Stimulated activated CD8-positive, alpha-beta memory T cell treated with anti-CD3 and anti-CD28 coated beads, Interleukin-7, amount 100 ng/mL, for 1 hour (primary cell): ENCODE results near the gene CBX7.
A peak's percentile ranks its signal among the peaks of the same experiment; 100 is the strongest.
"Not testable (repeated sequence)": the region's sequence is repeated elsewhere in the genome, so short reads cannot be mapped to it uniquely, and the experiment has no call there.

Experiments used
- DNase-seq, 2 donors: peaks; one replicate each; pipeline ENCODE4 v3.0.0-alpha.2; 2020; ENCODE audit warnings: low read depth in 2 of 2

CBX7 gene

DNA sequence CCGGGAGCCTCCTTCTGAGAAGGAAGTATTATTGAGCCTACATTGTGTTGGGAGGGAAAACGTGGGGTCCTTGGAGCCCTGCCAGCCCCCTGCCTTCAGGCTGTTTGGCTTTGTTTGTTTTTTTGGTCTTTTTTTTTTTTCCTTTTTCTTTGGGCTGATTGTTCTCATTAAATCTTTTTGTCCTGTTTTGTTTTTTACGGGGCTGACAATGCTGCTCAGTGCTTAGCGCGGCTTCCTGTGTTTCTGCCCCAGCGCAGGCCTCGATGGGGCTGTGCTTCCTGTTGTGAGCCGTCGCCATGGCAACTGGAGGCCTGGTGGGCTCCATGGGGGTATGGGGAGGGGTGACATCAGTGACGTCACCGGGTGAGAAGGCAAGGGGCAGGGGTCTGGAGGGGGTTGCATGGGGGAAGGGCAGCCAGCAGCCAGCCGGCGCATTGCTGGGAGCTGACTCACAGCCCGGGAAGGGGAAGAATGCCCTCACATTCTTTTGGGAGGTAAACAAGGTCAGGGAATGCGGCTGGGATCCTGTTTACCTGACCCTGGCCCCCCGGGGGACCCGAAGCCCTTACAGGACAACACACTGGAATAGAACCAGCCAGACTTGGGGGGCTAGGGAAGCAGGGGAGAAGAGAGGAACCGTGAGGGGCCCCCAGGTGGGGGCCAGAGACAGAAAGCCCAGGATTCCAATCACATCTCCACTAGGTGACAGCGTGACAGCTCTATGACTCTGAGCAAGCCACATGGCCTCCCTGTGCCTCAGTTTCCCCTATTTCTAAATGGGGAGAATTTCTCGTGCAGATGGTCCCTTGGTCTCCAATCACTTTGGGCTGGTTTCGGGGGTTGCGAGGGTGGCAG is 22.2 kb upstream of the CBX7 start:
- peak; percentile 49 to 58 for DNase-seq

DNA sequence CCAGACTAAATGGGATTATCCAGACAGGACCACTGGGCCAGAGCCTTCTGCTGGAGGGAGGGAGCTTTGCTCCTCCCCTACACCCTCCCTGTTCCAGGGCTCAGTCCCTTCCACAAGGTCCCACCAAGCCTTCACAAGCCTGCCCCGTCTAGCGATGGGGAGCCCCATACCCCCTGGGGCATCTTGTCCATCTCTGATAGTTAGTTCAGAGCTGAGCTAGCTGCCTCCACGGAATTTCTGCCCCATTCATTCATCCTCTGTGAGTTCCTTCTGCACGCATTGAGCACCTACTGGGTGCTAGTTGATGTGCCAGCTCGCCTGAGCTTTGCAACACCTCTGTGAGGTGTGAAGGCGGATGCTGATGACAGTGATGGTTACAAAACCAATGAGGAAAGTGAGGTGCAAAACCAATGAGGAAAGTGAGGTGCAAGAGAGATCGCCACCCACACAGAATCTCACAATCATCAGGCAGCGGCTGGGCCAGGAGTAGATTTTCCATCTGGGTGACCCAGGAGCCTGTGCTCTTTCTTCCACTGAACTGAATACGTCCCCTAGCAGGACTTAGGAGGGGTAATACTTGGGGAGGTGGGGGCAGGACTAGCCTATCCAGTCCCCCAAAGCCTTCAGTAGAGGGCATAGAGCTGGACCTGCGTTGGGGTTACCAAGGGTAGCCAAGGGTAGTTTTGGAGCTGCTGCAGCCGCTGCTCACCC is 21.5 kb upstream of the CBX7 start:
- DNase-seq = peak; percentile 23 to 32

DNA sequence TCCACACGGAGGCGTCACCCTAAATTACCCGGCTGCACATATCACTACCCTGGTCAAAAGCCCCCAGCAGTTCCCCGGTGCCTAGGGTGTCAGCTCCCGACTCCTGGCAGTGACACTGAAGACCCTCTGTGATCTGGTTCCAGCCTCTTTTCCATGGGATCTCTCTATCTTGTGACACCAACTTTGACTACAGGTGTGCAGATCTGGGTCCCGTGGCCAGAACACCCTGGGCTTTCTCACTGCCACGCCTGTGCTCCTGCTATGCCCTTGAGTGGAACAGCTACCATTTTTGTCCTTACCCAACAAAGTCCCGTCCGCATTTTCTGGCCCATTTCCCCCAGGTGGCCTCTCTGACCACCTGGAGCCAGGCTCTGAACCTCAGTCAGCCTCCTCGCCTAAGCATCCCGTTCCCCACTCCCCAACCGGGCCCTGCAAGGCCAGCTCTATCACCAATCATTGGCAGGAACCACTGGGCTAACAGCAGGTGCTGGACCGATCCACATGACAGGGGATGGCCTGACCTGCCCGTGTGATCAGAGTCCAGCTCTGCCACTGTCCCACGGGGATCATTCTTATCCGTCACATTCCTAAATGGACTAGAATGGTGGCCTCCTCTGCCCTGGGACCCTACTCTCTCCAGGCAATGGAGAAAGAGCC is 20.7 kb upstream of the CBX7 start:
- DNase-seq = no peak

DNA sequence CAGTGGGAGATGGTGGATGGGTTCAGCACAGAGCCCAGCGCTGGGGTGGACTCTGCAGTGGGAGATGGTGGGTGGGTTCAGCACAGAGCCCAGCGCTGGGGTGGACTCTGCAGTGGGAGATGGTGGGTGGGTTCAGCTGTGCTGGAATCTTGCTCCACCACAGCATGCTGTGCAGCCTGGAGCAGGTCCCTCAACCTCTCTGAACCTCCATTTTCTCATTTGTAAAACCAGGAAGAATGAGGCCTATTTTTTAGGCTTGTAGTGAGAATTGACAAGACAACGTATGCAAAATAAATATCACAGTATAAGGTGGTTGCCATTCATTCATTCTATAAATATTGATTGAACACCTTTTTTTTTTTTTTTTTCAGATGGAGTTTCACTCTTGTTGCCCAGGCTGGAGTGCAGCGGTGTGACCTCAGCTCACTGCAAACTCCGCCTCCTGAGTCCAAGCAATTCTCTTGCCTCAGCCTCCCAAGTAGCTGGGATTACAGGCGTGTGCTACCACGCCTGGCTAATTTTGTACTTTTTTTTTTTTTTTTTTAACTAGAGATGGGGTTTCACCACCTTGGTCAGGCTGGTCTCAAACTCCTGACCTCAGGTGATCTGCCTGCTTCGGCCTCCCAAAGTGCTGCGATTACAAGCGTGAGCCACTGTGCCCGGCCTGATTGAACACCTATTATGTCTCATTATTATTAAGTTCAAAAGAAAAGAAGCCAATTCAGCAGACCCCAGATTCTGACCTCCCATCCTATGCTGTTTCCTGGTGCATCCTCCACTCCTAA is 20.0 kb upstream of the CBX7 start:
- not testable (repeated sequence) for DNase-seq

DNA sequence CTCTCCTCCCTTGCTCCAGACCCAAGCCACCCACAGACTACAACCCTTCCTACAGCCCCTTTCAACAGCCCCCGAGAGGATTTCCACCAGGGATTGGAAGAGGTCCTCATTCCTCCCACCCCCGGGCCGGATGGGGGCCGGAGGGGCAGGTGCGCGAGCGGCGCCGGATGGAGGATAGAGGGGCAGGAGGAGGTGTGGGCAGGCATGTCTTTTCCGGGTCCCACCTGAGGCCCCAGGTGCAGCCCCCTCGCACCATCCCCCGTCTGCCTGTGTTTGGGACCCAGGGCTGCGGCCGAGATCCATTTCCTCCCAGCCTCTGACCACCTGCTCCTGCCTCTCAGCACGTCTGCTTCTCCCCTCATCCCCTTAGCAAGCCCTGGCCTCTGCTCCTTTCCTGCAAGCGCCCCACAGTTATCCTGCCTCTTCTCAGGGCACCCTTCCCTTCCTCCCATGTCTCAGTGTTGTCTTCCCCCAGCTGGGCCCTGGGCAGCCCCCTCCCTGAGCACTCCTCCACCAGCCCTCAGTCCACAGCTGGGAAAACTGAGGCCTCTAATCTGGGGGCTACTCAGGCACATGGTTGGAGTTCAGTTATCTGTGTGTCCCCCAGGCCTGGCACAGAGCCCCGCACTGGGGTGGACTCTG is 19.3 kb upstream of the CBX7 start:
- DNase-seq = no peak

DNA sequence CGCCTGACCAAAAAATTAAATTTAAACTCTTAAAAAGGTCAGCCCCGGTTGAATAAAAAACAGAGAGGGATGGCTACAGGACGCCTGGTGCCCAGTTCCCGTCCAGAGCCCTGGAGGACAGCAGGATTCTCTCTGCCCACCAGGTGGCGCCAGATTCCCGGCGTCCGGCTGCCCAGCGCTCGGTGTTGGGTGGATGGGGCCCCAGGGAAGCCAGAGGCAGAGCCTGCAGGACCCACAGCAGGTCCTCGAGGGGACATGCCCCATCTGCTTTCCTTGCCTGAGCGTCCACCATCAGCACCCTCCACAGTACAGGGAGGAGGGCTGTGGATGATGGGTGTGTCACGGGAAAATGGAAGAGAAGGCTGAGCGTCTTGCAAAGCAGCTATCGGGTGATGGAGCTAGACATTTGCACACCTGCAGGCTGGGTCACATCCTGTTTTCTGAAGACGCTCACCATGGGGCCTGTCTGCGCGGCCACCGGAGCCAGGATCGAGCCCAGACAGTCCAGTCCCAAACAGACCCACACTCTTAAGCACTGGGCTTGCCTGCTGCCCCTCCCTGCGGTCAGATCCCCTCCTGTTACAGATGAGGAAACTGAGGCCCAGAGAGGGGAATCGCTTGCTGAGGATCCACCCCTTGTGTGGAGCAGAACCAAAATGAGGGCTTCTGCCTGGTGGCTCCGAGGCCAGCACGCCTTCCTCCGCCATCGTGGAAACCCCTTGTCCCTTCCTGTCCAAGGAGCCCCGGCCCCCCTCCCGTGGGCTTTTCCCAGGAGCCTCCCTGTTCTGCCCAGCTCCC is 18.5 kb upstream of the CBX7 start:
- DNase-seq = peak; percentile 69 to 75

DNA sequence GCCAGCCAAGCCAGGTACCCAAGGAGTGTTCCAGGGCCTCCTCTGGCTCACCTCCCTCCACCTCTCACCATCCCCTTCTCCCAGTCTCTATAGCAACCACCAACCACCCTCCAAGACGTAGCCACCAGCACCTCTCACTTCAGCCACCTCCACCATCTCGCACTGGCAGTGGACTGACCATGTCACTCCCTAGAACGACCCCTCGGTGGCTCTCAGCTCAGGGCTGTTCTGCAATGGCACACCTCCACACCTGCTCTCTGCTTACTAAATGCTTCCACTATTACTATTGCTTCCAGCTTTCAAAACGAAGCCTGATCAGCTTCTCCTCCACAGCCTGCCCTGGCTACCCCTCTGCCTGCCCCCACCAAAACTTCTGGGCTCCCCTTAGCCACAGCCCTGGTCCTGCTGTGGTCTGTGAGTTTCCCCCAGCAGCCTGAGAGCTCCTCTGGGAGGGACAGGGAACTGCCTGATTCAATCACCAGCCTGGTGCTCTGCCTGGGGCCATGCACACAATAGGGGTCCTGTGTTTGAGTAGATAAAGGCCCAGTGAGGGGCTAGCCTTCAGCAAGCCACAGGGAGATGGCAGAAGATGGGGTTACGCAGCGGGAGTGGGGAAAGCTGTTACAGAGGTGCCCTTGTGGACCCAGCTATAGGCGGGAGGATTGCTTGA is 17.5 kb upstream of the CBX7 start:
- DNase-seq = no peak

DNA sequence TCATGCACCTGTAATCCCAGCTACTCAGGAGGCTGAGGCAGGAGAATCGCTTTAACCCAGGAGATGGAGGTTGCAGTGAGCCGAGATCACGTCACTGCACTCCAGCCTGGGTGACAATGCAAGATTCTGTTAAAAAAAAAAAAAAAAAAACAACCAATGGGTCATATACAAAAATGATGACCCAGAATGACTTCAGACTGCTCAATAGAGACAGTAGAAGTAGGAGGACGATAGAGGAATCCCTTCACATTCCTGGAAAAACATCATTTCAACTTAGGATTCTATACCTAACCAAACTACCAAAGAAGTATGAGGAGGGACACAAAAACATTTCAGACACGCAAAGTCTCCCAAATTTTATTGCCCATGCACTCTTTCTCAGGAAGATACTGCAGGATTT is 14.1 kb upstream of the CBX7 start:
- DNase-seq = no peak

DNA sequence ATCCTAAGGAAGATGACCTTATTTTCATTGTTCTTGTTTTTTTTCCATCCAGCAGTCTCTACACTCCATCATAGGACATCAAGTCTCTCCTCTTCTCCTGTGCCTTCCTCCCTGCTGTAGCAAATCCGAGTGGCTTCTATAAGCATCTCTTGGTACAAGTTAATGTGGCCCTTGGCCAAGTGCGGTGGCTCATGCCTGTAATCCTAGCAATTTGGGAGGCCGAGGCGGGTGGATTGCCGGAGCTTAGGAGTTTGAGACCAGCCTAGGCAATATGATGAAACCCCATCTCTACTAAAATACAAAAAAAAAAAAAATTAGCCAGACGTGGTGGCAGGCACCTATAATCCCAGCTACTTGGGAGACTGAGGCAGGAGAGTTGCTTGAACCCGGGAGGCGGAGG is 3.6 kb upstream of the CBX7 start:
- not testable (repeated sequence) for DNase-seq

DNA sequence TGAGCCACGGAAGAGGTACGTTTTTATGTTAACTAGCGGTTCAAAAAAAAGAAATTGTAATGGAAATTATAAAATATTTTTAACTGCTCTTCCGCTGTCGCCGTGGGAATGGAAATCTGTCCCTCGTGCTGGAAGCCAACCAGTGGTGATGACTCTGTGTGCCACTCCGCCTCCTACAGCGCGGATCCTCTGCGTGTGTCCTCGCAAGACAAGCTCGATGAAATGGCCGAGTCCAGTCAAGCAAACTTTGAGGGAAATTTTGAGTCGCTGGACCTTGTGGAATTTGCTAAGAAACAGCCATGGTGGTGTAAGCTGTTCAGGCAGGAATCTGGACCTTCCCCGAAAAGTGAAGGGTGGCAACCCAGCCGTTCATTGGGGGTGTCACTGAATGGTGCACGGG is 2.9 kb upstream of the CBX7 start:
- no peak for DNase-seq

DNA sequence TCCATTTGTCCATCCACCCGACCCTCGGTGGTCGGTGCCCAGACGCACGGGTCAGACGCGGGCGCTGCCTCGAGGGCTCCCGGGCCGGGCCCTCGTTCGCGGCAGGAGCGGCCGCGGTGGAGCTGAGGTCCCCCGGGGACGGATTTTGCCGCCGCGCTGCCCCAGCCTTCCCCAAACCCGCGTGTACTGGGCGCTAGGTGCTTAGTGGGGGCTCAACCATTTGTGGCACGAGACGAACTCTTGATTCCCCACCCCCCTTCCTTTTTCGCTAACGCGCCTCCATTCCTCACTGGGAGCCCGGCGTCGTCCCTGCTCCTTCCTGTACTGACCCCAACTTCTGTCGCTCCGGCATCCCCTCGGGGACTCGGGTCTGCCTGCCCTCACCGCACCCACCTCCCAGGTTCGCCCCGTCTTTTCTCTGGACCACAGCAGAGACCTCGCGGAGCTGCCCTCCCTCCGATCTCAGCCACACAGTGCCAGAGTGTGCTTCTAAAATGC is 789 bp upstream of the CBX7 start:
- no peak for DNase-seq

DNA sequence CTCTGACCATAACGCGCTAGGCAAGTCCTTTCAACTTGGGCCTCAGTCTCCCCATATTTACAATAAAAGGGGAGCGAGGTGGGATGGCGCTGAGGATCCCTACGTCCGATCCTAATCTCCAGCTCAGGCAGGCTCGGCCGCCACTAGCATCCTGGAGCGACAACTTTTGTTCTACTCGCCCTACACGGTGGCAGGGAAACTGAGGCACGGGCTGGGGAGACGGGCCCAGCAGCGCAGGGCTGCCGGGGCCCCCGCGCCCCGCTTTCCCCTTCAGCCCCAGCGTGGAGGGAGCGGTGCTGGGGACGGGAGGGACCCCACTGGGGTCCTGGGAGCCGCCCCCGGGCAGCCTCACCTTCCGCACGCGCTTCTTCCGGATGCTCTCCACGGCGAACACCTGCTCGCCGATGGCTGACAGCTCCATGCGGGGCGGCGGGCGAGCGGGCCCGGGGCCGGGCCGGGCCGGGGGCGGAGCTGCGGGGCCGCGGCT is 413 bp downstream of the CBX7 start:
- DNase-seq = no peak

DNA sequence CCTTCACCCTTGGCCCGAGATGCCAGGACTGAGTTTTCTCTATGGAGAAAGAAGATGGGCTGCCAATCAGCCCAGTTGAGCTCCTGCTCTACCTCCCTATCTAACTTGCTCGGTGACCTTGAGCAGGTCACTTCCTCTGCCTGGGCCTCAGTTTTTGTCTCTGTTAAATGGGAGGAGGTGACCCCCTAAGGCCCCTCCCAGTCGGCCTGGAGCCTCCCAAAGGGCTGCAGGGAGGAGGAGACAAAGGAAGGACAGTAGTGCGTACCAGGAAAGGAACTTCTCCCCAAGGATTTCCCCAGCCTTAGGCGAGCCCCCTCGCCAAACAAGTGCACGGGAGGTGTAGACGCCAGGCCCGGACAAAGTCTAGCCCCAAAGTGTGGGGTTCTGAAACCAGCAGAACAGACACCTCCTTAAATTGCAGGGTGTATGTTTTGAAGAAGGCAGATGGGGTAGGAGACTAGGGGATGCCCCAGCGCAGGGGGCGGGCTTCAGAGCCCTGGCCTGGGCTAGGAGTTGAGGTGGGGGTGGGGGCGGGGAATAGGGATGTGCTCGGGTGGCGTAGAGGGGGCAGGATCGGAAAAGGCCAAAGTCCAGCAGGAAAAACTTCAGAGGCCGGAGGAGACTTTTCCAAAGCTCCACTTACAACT is 1.0 kb downstream of the CBX7 start:
- no peak for DNase-seq

DNA sequence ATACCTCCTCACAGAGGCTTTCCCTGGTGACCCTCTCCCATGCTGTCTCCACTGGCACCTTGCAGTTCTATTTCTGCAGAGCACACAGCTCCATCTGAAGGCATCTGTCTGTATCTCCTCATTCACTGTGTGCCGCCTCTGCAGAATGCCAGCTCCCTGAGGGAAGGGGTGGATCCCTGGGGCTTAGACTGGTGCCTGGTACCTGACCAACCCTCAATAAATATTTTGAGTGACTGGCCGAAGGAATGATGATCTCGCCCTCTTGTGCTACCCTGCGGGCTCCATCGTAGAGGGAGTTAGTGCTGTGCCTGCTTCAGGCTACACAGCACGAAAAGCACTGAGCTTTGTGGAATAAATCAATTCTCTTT is 1.6 kb downstream of the CBX7 start:
- no peak for DNase-seq

DNA sequence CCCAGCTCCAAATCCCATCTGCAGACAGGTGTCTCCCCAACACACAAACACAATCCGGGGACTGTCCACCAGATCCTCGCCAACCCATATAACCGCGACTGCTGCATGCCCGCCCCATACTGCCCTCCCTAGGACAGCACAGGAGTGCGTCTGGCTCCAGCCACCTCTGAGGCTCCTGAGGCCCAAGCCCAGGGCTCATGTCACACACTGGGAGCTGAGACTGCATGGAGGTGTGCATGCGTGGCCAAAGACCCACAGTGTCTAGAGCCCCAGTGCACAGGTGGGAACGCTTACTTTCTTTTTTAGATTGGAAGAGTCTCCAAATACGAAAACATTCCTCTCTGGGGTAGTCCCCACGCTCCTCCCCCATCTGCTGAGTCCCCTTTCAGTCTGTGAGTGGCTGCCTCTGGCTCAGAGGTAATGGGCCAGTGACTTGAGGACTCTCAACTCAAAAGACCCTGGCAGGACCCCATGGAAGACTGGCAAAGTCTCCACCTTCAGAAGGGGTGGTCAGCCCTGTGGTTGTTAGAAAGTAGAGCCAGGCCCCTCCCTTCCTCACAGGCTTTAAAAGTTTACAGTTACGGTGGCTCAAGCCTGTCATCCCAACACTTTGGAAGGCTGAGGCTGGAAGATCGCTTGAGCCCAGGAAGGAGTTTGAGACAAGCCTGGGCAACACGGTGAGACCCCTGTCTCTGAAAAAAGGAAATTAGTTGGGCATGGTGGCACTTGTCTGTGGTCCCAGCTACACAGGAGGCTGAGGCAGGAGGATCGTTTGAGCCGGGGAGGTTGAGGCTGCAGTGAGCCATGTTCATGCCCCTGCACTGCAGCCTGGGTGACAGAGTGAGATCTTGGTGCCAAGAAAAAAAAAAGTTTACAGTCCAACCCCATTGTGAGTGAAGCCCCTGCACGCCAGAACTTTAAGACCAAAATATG is 2.3 kb downstream of the CBX7 start:
- DNase-seq = no peak

DNA sequence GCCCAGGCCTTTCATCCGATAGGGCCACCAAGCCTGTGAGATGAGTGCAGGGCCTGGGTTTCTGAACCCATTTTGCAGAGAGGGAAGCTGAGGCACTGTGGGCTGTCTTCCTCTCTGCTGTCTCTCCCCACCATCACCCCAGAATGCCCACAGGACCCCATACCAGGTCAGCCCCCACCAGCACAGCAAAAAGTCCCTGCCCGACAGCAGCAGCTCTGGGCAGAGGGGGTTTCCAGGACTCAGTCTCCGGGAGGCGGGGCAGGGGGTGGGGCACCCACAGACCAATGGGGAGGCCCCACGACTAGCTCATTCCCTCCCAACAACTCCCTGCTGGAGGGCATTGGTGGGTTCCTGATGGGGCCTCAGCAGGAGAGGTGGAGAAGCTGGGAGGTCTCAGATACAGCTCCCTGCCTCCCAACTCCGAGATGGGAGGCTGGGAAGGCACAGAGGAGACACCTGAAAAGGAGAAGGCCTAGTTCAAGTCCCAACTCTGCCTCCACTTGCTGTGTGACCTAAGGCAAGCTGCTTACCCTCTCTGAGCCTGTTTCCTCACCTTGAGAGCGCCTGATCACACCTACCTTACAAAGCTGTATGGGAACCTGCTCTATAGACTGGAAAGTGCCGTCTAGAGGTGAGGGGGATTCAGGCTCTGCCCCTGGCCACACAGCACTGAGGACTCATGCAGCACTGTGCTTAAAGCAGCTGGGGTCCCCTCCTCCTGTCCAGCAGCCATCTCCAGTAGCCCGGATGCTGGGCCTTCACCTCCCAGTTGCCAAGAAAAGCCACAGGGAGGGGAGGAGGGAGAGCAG is 3.5 kb downstream of the CBX7 start:
- DNase-seq = peak in 1 of 2 donors; percentile 55

DNA sequence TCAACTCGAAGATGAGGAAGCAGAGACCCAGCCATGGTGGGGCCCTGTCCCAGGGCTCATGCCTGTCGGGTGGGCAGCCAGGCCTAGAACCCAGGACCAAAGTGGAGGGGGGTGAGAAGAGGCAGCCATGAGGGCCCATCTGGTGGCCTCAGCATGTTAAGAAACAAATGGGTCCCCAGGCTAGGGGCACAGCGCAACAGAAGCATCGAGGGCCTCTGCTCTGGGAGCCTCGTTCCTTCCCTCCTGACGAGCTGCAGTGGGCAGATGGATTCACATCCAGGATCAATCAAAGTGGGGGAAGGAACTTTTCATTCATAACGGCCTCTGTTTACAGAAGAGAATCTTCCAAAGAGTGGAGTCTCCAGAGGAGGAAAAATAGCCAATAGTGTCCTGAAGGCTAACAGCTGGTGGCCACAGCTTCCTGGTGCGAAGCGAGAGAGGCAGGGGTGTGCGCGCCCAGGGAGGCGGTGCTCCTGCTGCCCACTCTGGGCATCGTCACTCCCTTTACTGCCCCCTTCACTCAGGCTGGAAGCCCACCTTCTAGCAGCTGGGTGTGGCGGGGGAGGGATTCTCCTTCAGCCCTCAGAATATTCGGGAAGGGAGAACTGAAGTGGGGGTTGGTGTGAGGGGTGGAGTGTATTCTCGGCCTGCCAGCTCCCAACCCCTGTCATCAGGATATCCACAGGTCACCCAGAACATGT is 4.3 kb downstream of the CBX7 start:
- no peak for DNase-seq
